T-helper 9 cell (primary cell): ENCODE results near the gene GSTP1.
"Not testable (repeated sequence)": the region's sequence is repeated elsewhere in the genome, so short reads cannot be mapped to it uniquely, and the experiment has no call there.

Experiments used
- DNase-seq: peaks from one replicate; pipeline ENCODE4 v3.0.0-alpha.2; 2020

GSTP1 gene

DNA sequence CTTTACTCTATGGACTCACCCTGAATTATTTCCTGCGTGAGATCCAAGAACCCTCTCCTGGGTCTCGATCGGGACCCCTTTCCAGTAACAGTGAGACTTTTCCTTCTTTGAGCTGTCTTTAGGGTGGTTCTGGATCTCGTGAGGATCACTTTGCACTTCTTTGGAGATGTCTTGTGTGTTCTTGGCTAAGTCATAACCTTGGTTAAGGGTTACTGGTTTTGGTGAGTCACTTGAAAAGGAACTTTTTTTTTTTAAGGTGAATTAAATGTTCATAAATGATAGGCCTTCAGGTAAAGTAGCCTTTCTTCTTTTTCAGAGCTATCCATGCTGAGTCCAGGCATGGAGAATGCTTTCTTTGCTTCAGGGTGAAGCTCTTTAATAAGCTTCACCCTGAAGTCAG, 19.4 kb upstream of the GSTP1 start:
- no peak for DNase-seq

DNA sequence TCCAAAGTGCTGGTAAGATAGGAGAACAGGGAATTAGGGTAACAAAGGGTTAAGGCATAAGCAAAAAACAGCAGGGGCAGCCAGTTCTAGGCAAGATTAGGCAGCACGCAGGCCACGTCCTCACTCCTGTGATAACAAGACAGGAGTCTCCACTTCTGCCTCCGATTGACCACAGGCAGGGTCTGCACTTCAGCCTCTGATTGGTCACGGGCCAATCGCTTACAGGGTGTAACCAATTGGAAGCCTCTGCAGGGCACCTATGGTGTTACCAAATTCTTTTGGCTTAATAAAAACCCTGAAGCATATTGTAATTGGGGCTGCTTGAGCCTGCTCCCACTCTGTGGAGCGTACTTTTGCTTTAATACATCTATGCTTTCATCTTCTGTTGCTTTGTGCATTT, 12.2 kb upstream of the GSTP1 start:
- no peak for DNase-seq

DNA sequence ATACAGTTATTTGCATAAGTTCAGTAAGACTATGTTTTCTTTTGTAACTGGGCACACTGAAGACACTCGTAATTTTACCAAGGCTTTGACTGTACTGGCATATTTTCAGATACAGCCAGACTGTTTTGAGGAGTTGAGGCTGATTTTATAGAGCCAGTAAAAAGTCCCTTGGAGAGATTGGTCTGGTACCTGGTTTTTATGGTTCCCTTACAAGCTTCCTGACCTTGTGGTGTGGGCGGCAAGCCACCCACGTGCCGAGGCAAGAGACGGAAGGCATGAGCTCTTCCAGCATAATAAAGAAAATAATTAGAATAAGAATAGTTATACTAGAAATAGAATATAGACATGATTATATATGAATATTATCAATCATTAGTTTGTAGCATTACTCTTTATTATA, 11.3 kb upstream of the GSTP1 start:
- DNase-seq, result no peak

DNA sequence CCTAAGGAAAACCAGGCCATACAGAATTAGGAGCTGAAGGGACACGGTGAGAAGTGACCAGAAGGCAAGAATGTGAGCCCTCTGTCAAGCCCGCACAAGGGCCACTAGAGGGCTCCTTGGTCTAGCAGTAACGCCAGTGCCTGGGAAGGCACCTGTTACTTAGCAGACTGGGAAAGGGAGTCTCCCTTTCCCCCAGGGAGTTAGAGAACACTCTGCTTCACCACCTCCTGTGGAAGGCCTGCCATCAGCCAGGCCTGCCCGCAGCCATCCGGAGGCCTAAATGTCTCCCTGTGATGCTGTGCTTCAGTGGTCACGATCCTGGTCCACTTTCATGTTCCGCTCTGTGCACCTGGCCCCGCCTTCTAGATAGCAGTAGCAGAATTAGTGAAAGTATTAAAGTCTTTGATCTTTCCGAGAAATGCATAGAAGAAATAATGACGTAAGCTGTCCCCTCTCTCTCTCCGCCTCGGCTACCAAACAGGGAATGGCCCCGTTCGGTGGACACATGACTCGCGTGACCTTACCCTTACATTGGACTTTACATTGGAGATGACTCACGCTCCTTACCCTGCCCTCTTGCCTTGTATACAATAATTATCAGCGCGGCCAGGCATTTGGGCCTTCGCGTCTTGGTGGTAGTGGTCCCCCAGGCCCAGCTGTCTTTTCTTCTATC, 10.7 kb upstream of the GSTP1 start:
- DNase-seq, result no peak

DNA sequence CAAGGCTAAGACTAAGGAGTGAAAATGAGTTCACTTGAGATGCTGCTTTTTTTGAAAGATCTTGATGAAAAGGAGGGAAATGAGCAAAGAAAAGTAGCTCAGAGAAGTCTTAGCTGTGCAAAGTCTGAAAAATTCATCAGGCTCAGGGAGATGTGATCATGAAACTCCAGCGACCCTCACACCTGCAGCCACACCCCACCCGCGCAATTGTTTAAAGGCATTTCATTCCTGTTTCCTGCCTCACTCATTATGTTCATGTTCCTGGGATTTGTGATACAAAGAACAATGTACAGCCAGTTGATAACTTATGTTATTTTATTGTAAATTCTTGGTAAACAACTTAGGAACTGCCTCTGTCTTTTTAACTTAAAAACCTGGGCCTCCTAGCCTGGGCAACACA, 8.7 kb upstream of the GSTP1 start:
- DNase-seq, result no peak

DNA sequence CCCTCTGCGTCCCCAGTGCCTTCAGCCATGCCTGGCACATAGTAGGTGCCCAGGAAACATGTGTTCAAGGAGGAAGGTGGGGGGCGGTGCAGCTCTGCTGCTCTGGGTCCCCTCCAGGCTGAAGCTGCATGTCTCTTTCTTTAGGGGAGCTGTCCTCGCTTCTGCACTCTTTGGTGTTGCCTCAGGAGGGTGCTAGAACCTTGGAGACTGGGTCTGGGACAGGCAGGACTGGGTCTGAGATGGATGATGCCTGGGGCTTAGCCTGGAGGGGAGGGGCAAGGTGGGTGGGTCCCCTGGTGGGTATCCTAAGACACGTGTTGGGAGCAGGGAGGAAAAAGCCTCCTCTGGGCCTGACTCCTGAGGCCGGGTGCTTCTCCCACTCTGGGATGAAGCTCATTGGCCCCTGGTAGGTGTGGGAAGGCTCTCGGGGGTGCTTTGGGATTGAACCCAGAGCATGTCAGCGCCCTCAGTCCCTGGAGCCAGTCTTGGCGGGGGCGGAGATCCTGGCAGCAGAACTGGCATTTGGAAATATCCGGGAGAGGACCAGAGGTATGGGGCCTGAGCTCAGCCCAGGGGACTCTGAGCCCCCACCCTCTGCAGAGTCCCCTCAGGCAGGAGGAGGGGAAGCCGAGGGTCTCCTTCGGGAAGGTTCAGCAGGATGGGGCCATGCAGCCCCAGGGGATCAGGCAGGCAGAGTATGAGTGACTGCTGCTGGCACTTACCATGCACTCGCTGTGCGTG, 6.7 kb upstream of the GSTP1 start:
- DNase-seq, result no peak

DNA sequence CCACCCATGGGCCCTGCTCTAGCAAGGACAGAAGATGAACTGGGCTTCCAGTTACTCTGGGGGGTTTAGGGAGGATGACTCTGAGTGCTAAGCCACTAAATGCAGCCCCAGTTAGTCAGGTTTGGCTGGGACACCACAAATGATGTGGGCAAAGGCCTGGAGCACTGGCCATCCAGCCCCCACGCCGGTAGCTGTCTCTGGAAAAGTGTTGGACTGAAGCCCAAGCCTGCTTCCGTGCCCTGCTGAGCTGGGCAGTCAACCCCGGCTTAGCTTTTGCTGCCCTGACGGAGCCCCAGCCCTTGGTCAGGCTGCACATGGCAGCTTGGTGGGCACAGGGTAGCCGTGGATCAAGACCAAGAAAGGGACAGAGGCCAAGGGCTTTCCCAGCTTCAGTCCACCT, 5.7 kb upstream of the GSTP1 start:
- no peak for DNase-seq

DNA sequence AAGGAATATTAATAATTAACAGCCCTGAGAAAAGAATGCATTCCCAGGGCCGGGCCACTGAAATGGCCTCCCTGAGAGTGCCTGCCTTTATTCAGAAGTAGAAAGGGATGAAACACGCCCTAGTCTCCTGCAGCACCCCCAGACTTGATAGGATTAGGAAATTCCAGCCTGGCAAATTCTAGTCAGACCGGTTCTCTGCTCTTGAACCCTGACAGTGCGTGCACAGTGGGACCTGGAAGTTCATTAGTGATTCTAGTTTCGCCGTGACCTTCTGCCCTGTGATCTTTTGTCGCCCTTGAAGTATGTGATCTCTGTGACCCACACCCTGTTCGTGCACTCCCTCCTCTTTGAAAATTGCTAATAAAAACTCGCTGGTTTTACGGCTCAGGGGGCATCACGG, 2.1 kb upstream of the GSTP1 start:
- no peak for DNase-seq

DNA sequence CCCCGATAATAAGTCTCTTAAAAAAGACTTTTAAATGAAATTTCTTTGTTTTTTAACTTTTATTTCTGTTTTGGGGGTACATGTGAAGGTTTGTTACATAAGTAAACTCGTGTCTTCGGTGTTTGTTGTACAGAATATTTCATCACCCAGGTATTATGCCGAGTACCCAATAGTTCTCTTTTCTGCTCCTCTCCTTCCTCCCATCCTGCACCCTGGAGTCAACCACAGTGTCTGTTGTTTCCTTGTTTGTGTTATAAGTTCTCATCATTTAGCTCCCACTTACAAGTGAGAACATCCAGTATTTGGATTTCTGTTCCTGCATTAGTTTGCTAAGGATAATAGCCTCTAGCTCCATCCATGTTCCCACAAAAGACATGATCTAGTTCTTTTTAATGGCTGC, 1.6 kb upstream of the GSTP1 start:
- no peak for DNase-seq

DNA sequence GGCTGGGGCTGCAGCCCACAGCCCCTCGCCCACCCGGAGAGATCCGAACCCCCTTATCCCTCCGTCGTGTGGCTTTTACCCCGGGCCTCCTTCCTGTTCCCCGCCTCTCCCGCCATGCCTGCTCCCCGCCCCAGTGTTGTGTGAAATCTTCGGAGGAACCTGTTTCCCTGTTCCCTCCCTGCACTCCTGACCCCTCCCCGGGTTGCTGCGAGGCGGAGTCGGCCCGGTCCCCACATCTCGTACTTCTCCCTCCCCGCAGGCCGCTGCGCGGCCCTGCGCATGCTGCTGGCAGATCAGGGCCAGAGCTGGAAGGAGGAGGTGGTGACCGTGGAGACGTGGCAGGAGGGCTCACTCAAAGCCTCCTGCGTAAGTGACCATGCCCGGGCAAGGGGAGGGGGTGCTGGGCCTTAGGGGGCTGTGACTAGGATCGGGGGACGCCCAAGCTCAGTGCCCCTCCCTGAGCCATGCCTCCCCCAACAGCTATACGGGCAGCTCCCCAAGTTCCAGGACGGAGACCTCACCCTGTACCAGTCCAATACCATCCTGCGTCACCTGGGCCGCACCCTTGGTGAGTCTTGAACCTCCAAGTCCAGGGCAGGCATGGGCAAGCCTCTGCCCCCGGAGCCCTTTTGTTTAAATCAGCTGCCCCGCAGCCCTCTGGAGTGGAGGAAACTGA, 731 bp downstream of the GSTP1 start:
- no peak for DNase-seq

DNA sequence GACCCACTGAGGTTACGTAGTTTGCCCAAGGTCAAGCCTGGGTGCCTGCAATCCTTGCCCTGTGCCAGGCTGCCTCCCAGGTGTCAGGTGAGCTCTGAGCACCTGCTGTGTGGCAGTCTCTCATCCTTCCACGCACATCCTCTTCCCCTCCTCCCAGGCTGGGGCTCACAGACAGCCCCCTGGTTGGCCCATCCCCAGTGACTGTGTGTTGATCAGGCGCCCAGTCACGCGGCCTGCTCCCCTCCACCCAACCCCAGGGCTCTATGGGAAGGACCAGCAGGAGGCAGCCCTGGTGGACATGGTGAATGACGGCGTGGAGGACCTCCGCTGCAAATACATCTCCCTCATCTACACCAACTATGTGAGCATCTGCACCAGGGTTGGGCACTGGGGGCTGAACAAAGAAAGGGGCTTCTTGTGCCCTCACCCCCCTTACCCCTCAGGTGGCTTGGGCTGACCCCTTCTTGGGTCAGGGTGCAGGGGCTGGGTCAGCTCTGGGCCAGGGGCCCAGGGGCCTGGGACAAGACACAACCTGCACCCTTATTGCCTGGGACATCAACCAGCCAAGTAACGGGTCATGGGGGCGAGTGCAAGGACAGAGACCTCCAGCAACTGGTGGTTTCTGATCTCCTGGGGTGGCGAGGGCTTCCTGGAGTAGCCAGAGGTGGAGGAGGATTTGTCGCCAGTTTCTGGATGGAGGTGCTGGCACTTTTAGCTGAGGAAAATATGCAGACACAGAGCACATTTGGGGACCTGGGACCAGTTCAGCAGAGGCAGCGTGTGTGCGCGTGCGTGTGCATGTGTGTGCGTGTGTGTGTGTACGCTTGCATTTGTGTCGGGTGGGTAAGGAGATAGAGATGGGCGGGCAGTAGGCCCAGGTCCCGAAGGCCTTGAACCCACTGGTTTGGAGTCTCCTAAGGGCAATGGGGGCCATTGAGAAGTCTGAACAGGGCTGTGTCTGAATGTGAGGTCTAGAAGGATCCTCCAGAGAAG, 1.6 kb downstream of the GSTP1 start:
- no peak for DNase-seq

DNA sequence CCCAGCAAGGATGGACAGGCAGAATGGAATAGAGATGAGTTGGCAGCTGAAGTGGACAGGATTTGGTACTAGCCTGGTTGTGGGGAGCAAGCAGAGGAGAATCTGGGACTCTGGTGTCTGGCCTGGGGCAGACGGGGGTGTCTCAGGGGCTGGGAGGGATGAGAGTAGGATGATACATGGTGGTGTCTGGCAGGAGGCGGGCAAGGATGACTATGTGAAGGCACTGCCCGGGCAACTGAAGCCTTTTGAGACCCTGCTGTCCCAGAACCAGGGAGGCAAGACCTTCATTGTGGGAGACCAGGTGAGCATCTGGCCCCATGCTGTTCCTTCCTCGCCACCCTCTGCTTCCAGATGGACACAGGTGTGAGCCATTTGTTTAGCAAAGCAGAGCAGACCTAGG, 2.3 kb downstream of the GSTP1 start:
- no peak for DNase-seq

DNA sequence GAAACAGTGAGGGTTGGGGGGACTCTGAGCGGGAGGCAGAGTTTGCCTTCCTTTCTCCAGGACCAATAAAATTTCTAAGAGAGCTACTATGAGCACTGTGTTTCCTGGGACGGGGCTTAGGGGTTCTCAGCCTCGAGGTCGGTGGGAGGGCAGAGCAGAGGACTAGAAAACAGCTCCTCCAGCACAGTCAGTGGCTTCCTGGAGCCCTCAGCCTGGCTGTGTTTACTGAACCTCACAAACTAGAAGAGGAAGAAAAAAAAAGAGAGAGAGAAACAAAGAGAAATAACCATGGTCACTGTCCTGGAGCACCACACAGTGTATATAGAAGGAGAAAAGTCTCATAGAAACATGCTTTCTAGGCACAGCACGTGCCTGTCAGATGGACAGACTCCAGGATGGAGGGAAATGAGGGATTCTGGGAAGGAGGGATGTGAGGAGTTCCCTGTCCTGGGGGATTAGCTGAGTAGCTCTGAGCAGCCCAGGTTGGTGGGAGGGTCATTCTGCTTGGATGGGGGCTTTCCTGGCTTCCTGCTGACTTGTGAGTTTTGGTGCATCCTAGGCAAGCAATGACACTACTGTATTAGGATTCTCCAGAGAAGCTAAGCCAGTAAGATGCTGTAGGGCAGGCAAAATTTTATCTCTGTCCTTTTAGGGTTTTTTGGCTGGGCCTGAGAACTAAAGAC, 3.1 kb downstream of the GSTP1 start:
- DNase-seq, result no peak

DNA sequence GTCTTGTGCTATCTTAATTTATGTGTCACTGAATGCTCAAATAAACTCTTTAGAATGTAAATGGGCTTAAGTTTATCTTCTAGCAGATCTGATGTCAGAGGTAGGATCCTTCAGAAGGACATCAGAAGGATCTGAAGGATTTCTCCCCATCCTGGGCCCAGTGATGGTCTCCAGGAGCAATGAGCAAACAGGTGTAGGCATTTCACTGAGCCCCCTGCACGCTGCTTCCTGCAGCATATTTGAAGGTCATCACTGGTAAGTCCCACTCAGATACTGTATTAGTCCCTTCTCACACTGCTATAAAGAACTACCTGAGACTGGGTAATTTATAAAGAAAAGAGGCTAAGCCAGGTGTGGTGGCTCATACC, 4.5 kb downstream of the GSTP1 start:
- DNase-seq, result no peak

DNA sequence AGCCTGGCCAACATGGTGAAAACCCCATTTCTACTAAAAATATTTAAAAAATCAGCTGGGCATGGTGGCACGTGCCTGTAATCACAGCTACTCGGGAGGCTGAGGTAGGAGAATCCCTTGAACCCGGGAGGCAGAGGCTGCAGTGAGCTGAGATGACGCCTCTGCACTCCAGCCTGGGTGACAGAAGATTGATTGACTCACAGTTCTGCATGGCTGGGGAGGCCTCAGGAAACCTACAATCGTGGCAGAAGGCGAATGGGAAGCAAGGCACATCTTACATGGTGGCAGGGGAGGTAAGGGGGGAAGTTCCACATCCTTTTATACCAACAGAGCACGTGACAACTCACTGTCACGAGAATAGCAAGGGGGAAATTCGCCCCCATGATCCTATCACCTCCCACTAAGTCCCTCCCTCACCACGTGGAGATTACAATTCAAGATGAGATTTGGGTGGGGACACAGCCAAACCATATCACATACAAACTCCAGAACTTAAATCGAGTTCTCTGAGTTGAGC, 5.3 kb downstream of the GSTP1 start:
- not testable (repeated sequence) for DNase-seq

DNA sequence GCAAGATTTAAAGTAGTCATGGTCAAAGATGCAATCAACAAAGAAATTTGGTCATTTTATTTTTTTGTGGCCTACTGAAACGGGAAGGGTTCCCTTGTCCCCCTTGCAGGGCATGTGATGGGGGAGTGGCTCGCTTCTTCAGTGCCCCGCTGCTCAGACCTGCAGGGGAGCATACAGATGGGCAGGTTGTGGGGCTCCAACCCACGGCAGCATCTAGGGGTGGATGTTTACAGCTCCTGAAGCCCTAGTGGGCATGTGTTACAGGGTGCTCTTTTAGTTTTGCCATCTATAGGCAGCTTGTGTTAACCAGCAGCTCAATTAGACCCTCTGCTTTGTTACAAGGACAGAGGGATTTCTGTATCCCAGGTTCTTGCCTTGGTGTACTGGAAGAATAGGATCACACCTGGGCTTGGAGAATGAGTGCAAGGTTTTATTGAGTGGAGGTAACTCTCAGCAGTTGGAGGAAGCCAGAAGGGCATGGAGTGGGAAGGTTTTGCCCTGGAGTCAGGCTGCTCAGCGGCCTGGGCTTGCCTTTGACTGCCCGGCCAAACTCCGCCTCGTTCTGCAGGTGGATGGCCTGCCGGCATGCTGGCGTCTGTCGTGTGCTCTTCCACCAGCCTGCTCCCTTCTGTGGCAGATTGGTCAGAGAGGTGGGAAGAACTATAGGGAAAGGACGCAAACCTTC, 9.4 kb downstream of the GSTP1 start:
- DNase-seq, result no peak

DNA sequence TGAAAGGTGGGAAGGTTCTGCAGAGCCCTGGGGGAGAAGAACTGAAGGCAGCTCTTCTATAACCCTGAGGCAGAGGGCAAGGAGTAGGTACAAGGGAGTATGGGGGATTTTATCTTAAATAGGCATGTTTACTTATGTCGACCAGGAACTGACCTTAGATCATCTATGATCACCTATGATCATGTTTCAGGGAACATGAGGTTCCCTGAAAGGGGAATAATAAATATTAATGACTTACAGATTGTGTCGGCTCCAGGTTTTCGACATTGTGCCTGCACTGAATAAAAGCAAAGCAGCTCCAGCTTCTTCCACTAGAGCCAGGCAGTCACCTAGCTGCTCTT, 9.9 kb downstream of the GSTP1 start:
- no peak for DNase-seq

DNA sequence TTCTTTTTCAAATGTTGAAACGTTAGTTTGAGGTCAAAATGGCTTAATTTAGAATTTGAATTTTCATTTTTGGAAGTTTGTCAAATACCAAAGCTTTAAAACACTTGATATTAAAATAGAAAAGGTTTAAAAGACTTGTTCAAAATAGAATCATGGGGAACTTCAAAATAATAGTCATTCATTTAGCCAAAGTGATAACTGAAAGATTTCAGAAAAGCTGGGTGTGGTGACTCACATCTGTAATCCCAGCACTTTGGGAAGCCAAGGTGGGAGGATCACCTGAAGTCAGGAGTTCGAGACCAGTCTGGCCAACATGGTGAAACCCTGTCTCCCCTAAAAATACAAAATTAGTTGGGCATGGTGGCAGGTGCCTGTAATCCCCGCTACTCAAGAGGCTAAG, 10.9 kb downstream of the GSTP1 start:
- DNase-seq, result no peak

DNA sequence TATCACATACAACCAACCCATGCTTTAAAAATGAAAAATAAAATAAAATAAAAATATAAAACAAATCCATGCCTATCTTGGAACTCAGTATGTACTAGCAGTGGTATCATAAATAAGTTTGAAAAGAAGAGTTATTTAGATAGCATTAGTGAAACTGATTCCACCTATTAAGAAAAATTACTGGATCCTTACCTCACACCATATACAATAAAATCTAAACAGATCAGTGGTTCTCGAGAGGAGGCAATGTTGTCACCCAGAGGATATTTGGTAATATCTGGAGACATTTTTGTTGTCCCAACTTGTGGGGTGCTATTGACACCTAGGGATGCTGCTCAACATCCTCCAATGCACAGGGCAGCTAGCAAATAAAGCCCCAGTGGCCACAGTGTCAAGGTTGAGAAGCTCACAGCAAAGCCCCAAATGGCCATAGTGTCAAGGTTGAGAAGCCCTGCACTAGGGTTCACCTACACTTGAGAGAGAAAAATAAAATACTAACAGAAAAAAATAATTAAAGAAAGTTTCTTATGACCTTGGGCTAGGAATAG, 13.2 kb downstream of the GSTP1 start:
- DNase-seq, result no peak

DNA sequence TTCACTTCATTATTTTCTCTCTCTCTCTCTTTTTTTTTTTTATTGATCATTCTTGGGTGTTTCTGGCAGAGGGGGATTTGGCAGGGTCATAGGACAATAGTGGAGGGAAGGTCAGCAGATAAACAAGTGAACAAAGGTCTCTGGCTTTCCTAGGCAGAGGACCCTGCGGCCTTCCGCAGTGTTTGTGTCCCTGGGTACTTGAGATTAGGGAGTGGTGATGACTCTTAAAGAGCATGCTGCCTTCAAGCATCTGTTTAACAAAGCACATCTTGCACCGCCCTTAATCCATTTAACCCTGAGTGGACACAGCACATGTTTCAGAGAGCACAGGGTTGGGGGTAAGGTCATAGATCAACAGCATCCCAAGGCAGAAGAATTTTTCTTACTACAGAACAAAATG, 13.8 kb downstream of the GSTP1 start:
- not testable (repeated sequence) for DNase-seq

DNA sequence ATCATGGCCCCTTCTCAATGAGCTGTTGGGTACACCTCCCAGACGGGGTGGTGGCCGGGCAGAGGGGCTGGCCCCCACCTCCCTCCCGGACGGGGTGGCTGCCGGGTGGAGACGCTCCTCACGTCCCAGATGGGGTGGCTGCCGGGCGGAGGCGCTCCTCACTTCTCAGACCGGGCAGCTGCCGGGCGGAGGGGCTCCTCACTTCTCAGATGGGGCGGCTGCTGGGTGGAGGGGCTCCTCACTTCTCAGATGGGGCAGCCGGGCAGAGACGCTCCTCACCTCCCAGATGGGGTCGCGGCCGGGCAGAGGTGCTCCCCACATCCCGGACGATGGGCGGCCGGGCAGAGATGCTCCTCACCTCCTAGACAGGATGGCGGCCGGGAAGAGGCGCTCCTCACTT, 14.4 kb downstream of the GSTP1 start:
- DNase-seq, result not testable (repeated sequence)
